Muscle layer of colon (tissue), 2 donors: ENCODE results near the gene DNASE1L3.
A peak's percentile ranks its signal among the peaks of the same experiment; 100 is the strongest.

Experiments used
- H3K27ac ChIP-seq: one replicate; pipeline ENCODE4 v1.7.0; 2013; ENCODE audit warnings: low read depth, mild to moderate bottlenecking, low read length, moderate library complexity
- H3K27me3 ChIP-seq, 2 donors: one replicate each; pipeline ENCODE4 v1.7.0; 2013; ENCODE audit warnings: low read length in 2 of 2, mild to moderate bottlenecking in 2 of 2; ENCODE audit not compliant: insufficient read depth in 2 of 2, control insufficient read depth in 1 of 2
- H3K36me3 ChIP-seq: one replicate; pipeline ENCODE4 v1.7.0; 2013; ENCODE audit warnings: mild to moderate bottlenecking, low read length; ENCODE audit not compliant: insufficient read depth
- H3K4me1 ChIP-seq: one replicate; pipeline ENCODE4 v1.7.0; 2013; ENCODE audit warnings: mild to moderate bottlenecking, low read length; ENCODE audit not compliant: insufficient read depth
- H3K4me3 ChIP-seq, 2 donors: one replicate each; pipeline ENCODE4 v1.7.0; 2013; ENCODE audit warnings: low read length in 2 of 2, low read depth in 1 of 2, mild to moderate bottlenecking in 1 of 2, moderate library complexity in 1 of 2
- H3K9ac ChIP-seq: one replicate; pipeline ENCODE4 v1.7.0; 2013; ENCODE audit warnings: low read length
- H3K9me3 ChIP-seq: one replicate; pipeline ENCODE4 v1.7.0; 2013; ENCODE audit warnings: mild to moderate bottlenecking, low read length
- donor health status: abdominal sarcoma.
- donor health status: Adenocarcinoma of cecum.

Gene DNASE1L3

DNA sequence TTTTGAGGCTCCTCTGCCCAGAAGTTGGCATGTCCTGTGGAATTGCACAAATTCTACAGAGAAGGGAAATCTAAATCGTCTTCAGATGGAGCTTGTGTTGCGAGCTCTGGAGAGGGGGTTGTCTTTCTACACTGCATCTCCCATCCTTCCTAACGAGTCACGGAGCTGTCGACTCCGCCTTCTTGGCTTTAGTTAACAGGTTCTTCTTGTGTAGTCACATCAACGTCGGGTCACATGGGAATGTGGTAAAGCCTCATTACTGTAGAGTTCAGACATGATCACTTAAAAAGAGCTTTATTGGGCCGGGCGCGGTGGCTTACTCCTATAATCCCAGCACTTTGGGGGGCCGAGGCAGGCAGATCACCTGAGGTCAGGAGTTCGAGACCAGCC lies 60.0 kb downstream of the DNASE1L3 start:
- Histone ChIP-seq H3K4me1 (peaks cover 18% of the 10 kb centered on the region), H3K9me3 (no peaks in the 10 kb centered on the region), H3K27me3 (no peaks in the 10 kb centered on the region), H3K36me3 (peaks cover 88% of the 10 kb centered on the region), H3K4me3 (no peak overlapping the region), H3K9ac (no peak overlapping the region), H3K27ac (peak overlapping the region; percentile 70)

DNA sequence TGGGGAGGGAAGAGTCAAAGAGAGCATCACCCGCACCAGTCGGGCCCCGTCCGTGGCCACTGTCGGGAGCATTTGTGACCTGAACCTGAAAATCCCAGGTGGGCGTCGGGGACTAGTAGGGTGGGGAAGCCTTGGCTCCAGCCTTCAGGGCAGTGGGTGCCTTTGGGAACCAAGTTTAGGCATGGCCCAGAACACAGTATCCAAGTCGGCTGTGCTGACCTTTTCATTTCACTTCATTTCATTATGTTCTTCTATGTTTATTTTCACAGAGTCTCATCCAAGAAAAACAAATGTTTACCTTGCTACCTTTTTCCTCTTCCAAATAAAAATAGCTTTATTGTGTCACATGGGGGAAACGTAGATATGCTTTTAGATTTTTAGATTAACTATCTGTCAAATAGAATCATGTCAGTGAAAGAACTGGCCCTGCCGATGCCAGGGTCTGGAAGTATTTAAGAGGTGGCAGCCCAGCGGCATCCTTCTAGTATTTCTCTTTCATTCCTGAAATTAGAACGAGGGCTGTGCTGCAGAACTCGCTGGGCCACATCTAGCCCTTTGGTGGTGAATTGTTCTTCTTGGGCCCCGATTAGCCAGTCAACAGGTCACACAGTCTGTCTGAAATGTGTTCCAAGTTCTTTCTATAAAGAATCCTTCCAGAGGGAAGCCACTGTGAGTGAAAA lies 60.5 kb downstream of the DNASE1L3 start:
- no peak overlapping the region for H3K9ac ChIP-seq
- H3K27me3 ChIP-seq: no peaks in the 10 kb centered on the region
- H3K27ac ChIP-seq: peak overlapping the region; percentile 70
- peaks cover 18% of the 10 kb centered on the region for H3K4me1 ChIP-seq
- H3K36me3 ChIP-seq: peaks cover 88% of the 10 kb centered on the region
- no peaks in the 10 kb centered on the region for H3K9me3 ChIP-seq
- H3K4me3 ChIP-seq: no peak overlapping the region

DNA sequence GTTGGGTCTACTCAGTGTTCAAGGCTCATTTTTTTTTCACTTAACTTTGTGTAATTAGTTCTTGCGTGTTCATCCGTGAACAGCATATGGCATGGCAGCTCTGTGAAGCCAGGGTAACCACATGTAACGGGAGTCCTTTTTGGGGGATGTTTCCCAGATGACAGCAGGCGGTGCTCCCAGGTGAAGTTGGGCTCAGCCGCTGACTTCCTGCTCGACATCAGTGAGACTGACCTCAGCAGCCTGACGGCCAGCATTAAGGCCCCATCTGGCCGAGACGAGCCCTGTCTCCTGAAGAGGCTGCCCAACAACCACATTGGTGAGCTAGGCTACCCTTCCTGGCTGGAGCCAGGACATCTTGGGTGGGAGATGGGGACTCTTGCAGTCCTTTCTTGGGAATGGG lies 62.7 kb downstream of the DNASE1L3 start:
- no peak overlapping the region for H3K27ac ChIP-seq
- H3K9me3 ChIP-seq: no peaks in the 10 kb centered on the region
- no peaks in the 10 kb centered on the region for H3K27me3 ChIP-seq
- peaks cover 18% of the 10 kb centered on the region for H3K4me1 ChIP-seq
- no peak overlapping the region for H3K4me3 ChIP-seq
- peaks cover 90% of the 10 kb centered on the region for H3K36me3 ChIP-seq
- H3K9ac ChIP-seq: no peak overlapping the region

DNA sequence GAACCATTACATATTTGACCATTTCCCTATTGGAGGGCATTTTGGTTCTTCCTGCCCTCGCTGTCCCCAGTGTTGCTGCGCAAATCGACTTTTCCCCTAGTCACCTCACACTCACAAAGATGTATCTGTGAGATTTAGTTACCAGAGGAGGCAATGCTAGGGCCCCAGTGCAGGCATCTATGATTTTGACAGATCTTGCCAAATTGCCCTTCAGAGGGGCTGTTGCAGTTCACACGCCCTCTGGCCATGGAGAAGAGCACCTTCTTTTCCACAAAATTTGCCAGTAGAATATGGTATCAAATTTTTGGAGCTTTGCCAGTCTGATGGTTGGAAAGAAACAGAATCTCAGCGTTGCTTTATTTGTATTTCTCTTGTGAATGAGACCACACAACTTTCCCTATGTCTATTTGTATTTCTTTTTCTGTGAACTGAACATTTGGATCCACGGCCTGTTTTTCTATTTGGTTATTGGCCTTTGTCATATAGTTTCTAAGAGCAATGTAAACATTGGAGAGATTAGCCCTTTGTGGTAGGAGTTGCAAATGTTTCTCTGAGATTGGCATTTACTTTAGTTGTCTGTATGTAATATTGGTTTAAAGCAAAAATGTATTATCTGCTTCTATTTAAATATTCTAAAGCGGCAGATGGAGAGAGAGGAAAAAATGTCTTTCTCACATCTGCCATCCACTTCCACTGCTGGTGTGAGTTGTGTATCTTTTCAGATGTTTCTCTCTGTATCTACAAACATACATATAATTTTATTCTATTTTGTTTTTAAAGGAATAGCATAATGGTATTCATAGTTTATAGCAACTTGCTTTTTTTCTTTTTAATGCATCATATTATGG lies 66.1 kb downstream of the DNASE1L3 start:
- no peak overlapping the region for H3K4me3 ChIP-seq
- no peak overlapping the region for H3K9ac ChIP-seq
- H3K27me3 ChIP-seq: no peaks in the 10 kb centered on the region
- H3K27ac ChIP-seq: no peak overlapping the region
- H3K36me3 ChIP-seq: peaks cover 88% of the 10 kb centered on the region
- peaks cover 2% of the 10 kb centered on the region for H3K4me1 ChIP-seq
- no peaks in the 10 kb centered on the region for H3K9me3 ChIP-seq

DNA sequence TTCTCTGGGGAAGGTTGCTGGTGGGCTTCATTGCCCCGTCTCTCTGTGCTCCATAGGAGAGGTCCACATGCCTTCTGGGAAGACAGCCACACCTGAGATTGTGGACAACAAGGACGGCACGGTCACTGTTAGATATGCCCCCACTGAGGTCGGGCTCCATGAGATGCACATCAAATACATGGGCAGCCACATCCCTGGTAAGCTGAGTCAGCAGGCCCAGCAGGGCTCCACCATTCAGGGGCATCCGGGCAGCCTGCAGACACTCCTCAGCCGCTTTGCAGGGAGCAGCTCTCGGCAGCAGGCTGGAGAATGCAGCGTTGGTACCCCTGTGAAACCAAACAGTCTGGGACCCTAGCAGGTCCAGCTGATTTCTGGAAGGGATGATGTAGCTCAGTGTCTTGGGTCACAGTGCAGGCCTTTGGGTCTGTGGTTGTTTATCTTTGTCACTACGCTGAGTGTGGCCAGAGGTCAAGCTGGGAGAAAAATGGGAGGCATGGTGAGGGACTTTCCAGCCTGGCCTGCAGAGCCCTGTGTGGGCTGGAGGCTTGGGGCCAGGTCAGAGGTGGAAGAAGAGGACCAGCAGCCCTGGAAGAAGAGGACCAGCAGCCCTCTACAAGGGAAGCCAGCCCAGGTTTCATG lies 67.2 kb downstream of the DNASE1L3 start:
- H3K9ac ChIP-seq: no peak overlapping the region
- H3K9me3 ChIP-seq: no peaks in the 10 kb centered on the region
- H3K4me3 ChIP-seq: no peak overlapping the region
- H3K27ac ChIP-seq: no peak overlapping the region
- no peaks in the 10 kb centered on the region for H3K27me3 ChIP-seq
- peaks cover 6% of the 10 kb centered on the region for H3K4me1 ChIP-seq
- H3K36me3 ChIP-seq: peaks cover 86% of the 10 kb centered on the region
